Memory B cell (primary cell): ENCODE data around the gene OPRM1.
"Not testable (repeated sequence)": the region's sequence is repeated elsewhere in the genome, so short reads cannot be mapped to it uniquely, and the experiment has no call there.

ENCODE experiments used
- ATAC-seq: fragments of 150-1000 bp; cut with Tn5 transposase; 2 replicates; pipeline ENCODE4 v1.10.0; 2021; ENCODE audit warnings: low read depth, mild to moderate bottlenecking, moderate library complexity
- DNase-seq, 2 donors: peaks; one replicate each; pipeline ENCODE4 v3.0.0; 2022; ENCODE audit warnings: low spot score in 2 of 2
- H3K27ac Mint-ChIP-seq: one replicate; pipeline ENCODE4 v1.8.0; 2022; ENCODE audit warnings: mild to moderate bottlenecking, moderate library complexity, mixed read lengths
- H3K27me3 Mint-ChIP-seq: one replicate; pipeline ENCODE4 v1.8.0; 2022; ENCODE audit warnings: mixed read lengths
- H3K36me3 Mint-ChIP-seq: one replicate; pipeline ENCODE4 v1.8.0; 2022; ENCODE audit warnings: mild to moderate bottlenecking, mixed read lengths
- H3K4me1 Mint-ChIP-seq: one replicate; pipeline ENCODE4 v1.8.0; 2022; ENCODE audit warnings: mixed read lengths
- H3K4me3 Mint-ChIP-seq: one replicate; pipeline ENCODE4 v1.8.0; 2022; ENCODE audit warnings: mild to moderate bottlenecking, moderate library complexity, mixed read lengths
- H3K9me3 Mint-ChIP-seq: one replicate; pipeline ENCODE4 v1.8.0; 2022; ENCODE audit warnings: mixed read lengths

The OPRM1 gene

GRCh38 chr6:154143753-154144152 is 104.7 kb downstream of the OPRM1 start:
- no peaks in the 10 kb centered on the region for H3K9me3 Mint-ChIP-seq

DNA sequence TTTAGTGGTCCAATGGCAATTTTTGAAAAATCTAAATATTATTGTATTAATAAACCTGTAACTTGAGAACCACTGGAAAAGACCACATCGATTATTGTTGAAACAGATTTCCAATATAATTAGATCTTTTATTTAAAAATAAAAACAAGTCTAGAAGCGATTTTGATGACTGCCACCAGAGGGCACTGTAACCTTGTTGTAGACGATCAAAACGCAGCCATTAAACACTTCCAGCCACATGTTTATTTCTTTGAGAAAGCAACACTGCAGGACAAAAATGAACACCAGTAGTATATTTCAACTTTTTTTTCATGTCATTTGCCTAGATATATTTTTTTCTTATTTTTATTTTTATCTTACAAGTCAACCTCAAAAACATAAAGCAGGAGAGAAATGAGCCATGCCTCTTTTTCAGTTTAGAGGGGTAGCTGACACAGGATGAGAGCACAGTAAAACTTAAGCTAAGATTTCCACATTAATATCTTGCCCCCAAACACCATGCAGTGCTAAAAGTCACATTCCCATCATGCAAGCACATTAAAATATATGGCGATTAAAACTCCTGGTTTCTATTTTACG is 115.4 kb downstream of the OPRM1 start:
- Mint-ChIP-seq H3K4me3 (no peak overlapping the region), H3K36me3 (no peaks in the 10 kb centered on the region), H3K27ac (no peak overlapping the region), H3K9me3 (no peaks in the 10 kb centered on the region), H3K27me3 (peaks cover under 1% of the 10 kb centered on the region), H3K4me1 (peaks cover 17% of the 10 kb centered on the region)
- DNase-seq (peak; percentile 34 to 42), ATAC-seq (no peak)

More at GRCh38 chr6:154143753-154144152, 104.7 kb downstream of the OPRM1 start:
- Mint-ChIP-seq H3K27ac (no peak overlapping the region), H3K27me3 (peaks cover 7% of the 10 kb centered on the region), H3K36me3 (no peaks in the 10 kb centered on the region), H3K4me1 (no peaks in the 10 kb centered on the region), H3K4me3 (no peak overlapping the region)
- ATAC-seq (no peak), DNase-seq (no peak)

- no peaks in the 10 kb centered on the region for H3K36me3 Mint-ChIP-seq
- peak; percentile 19 to 26 for DNase-seq
- ATAC-seq = peak; percentile 89
- peak overlapping the region; percentile 78 for H3K4me3 Mint-ChIP-seq
- no peaks in the 10 kb centered on the region for H3K27me3 Mint-ChIP-seq
- H3K4me1 Mint-ChIP-seq = peaks cover 17% of the 10 kb centered on the region
- no peaks in the 10 kb centered on the region for H3K9me3 Mint-ChIP-seq
- H3K27ac Mint-ChIP-seq = peak overlapping the region; percentile 54
These were observed 117.3 kb downstream of the OPRM1 start for GRCh38 chr6:154156135-154156896.

GRCh38 chr6:154157082-154157481 is 118.0 kb downstream of the OPRM1 start:
- DNase-seq = no peak
- Mint-ChIP-seq H3K9me3 (no peaks in the 10 kb centered on the region), H3K27me3 (no peaks in the 10 kb centered on the region), H3K27ac (peak overlapping the region; percentile 54), H3K4me3 (peak overlapping the region; percentile 78), H3K36me3 (no peaks in the 10 kb centered on the region), H3K4me1 (peaks cover 17% of the 10 kb centered on the region)
- peak; percentile 53 for ATAC-seq

GRCh38 chr6:154157706-154158105 is 118.7 kb downstream of the OPRM1 start:
- Mint-ChIP-seq H3K27ac (peak overlapping the region; percentile 54), H3K27me3 (no peaks in the 10 kb centered on the region), H3K36me3 (no peaks in the 10 kb centered on the region), H3K4me1 (peaks cover 17% of the 10 kb centered on the region), H3K9me3 (no peaks in the 10 kb centered on the region), H3K4me3 (peak overlapping the region; percentile 78)
- ATAC-seq (no peak), DNase-seq (no peak)

DNA sequence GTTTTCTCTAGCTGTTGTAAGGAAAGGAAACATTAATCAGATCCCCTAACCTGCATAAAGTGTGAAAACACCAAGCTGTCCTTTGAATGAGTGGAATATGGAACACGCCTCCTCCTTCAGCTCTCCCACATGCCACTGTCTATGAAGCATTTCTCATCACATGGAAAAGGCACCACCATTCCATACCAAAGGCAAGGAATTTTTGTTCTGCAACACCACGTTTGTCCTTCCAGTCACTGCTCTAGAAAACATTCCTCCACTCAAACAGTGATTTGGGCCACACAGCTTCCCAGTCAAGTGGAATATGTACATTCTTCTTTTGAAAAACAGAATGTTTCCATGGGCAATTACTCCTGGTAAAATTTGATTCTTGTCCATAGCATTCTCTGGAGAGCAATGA is 120.1 kb downstream of the OPRM1 start:
- H3K27ac Mint-ChIP-seq = no peak overlapping the region
- no peak for ATAC-seq
- H3K4me1 Mint-ChIP-seq = peaks cover 17% of the 10 kb centered on the region
- no peaks in the 10 kb centered on the region for H3K27me3 Mint-ChIP-seq
- H3K9me3 Mint-ChIP-seq = no peaks in the 10 kb centered on the region
- H3K36me3 Mint-ChIP-seq = no peaks in the 10 kb centered on the region
- H3K4me3 Mint-ChIP-seq = no peak overlapping the region
- DNase-seq = no peak

DNA sequence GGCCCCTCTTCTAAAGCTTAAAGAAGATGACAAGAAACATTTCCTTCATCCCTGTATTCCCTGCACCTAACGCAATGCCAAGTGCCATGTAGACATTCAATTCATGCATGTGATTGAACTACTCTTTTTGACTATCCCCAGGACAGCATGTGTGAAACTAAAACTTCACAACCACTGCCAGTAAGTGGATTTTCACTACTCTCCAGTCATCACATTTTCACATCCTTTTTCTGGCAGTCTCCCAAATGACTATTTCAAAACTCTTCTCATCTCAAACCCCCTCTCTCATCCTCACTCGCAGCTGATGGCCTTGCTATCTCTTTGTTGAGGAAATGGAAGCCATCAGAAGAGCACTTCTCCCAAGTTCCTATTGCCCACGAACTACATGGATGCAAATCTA is 122.6 kb downstream of the OPRM1 start:
- H3K4me1 Mint-ChIP-seq = peaks cover 9% of the 10 kb centered on the region
- H3K27me3 Mint-ChIP-seq = peaks cover 2% of the 10 kb centered on the region
- peaks cover 3% of the 10 kb centered on the region for H3K9me3 Mint-ChIP-seq
- no peak overlapping the region for H3K27ac Mint-ChIP-seq
- no peak overlapping the region for H3K4me3 Mint-ChIP-seq
- DNase-seq = no peak
- no peak for ATAC-seq
- peaks cover 2% of the 10 kb centered on the region for H3K36me3 Mint-ChIP-seq

DNA sequence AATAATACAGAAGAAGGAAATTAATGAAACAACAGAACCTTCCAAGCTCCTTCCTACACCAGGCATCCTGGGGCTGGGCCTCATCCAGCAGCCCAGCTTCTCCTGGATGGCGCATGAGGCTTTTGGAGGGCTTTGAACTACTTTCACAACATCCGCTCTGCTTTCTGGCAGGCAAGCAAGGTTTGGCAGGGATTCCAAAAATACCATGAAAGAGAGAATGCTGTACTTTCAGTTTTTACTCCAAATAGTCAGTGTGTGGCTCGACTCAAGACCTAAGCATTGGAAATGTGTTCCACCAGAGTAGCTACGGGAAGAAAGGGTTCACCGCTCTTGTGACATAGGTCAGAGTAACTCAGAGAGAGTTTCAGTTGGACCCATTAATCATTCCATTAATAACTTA is 125.4 kb downstream of the OPRM1 start:
- Mint-ChIP-seq H3K27ac (no peak overlapping the region), H3K36me3 (peaks cover 2% of the 10 kb centered on the region), H3K4me1 (no peaks in the 10 kb centered on the region), H3K4me3 (no peak overlapping the region), H3K27me3 (peaks cover 4% of the 10 kb centered on the region), H3K9me3 (peaks cover 3% of the 10 kb centered on the region)
- ATAC-seq (no peak), DNase-seq (no peak)

GRCh38 chr6:154165478-154165877 is 126.4 kb downstream of the OPRM1 start:
- ATAC-seq (no peak), DNase-seq (no peak)
- Mint-ChIP-seq H3K27ac (no peak overlapping the region), H3K4me3 (no peak overlapping the region), H3K9me3 (peaks cover 3% of the 10 kb centered on the region), H3K36me3 (peaks cover 2% of the 10 kb centered on the region), H3K27me3 (peaks cover 4% of the 10 kb centered on the region), H3K4me1 (no peaks in the 10 kb centered on the region)

- H3K27me3 Mint-ChIP-seq = peaks cover 4% of the 10 kb centered on the region
- H3K9me3 Mint-ChIP-seq = peaks cover 3% of the 10 kb centered on the region
- H3K4me1 Mint-ChIP-seq = no peaks in the 10 kb centered on the region
- DNase-seq (no peak), ATAC-seq (no peak)
- no peak overlapping the region for H3K4me3 Mint-ChIP-seq
- no peak overlapping the region for H3K27ac Mint-ChIP-seq
- H3K36me3 Mint-ChIP-seq = peaks cover 2% of the 10 kb centered on the region
These were observed 127.1 kb downstream of the OPRM1 start for GRCh38 chr6:154166140-154166539.

DNA sequence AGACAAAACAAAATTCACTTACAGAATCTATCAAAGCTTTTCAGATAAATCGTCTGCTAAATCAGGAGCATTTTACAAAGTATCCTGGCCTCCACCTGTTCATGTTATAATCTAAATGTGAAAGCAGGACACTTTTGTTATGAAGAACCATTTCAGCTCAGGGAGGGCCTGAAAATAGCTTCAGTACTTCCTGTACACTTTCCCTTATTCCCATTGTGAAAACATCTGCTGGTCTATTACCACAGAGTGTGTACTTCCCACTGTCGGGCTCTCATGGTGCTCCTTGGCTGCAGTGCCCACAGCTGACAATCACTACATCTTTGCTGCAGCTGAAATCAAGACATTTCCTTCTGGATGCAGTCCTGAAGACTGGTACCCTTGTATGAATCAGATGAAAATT is 128.1 kb downstream of the OPRM1 start:
- no peak for ATAC-seq
- DNase-seq = no peak
- H3K27me3 Mint-ChIP-seq = peaks cover 4% of the 10 kb centered on the region
- no peak overlapping the region for H3K27ac Mint-ChIP-seq
- H3K4me3 Mint-ChIP-seq = no peak overlapping the region
- no peaks in the 10 kb centered on the region for H3K4me1 Mint-ChIP-seq
- H3K9me3 Mint-ChIP-seq = peaks cover 3% of the 10 kb centered on the region
- H3K36me3 Mint-ChIP-seq = peaks cover 2% of the 10 kb centered on the region

DNA sequence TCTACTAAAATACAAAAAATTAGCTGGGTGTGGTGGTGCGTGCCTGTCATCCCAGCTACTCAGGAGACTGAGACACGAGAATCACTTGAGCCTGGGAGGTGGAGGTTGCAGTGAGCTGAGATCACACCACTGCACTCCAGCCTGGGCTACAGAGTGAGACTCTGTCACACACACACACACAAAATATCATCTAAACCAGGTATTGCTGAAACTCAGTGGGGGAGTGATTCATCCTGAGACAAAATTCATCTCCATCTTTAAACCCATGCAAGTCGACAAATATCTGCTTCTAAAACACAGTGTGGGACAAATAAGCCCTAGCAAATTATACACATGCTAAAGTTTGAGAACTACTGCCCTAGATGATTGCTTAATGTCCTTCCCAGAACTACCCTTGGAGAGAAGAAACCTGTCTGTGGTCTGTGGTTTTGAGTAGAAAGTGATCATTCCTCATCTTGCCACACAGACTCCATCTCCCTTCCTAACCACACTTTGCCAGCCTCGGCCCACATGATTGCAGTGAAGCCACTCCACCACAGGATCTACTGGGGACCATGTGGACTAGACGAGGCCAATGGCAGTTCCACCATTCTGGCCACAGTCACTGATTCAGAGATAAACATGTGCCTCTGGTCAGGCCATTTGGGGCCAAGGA is 130.3 kb downstream of the OPRM1 start:
- H3K27me3 Mint-ChIP-seq = peaks cover 4% of the 10 kb centered on the region
- H3K4me1 Mint-ChIP-seq = no peaks in the 10 kb centered on the region
- no peak overlapping the region for H3K4me3 Mint-ChIP-seq
- ATAC-seq = no peak
- H3K27ac Mint-ChIP-seq = no peak overlapping the region
- peaks cover 3% of the 10 kb centered on the region for H3K9me3 Mint-ChIP-seq
- peaks cover 2% of the 10 kb centered on the region for H3K36me3 Mint-ChIP-seq
- no peak for DNase-seq

GRCh38 chr6:154170106-154170505 is 131.1 kb downstream of the OPRM1 start:
- H3K27me3 Mint-ChIP-seq = peaks cover 4% of the 10 kb centered on the region
- peaks cover 5% of the 10 kb centered on the region for H3K9me3 Mint-ChIP-seq
- H3K36me3 Mint-ChIP-seq = peaks cover 2% of the 10 kb centered on the region
- ATAC-seq = no peak
- H3K4me1 Mint-ChIP-seq = no peaks in the 10 kb centered on the region
- H3K4me3 Mint-ChIP-seq = no peak overlapping the region
- no peak overlapping the region for H3K27ac Mint-ChIP-seq
- DNase-seq = no peak

DNA sequence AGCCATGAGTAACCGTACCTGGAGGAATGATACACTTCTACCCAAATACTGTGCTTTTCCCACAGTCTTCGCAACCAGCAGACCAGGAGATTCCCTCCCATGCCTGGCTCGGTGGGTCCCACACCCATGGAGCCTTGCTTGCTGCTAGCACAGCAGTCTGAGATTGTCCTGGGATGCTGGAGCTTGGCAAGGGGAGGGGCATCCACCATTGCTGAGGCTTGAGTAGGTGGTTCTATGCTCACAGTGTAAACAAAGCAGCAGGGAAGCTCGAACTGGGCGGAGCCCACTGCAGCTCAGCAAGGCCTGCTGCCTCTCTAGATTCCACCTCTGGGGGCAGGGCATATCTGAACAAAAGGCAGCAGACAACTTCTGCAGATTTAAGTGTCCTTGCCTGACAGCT is 133.4 kb downstream of the OPRM1 start:
- H3K4me1 Mint-ChIP-seq, H3K9me3 Mint-ChIP-seq, H3K27ac Mint-ChIP-seq: not testable (repeated sequence)

More for the DNA sequence above, 133.4 kb downstream of the OPRM1 start:
- not testable (repeated sequence) for DNase-seq, ATAC-seq, H3K36me3 Mint-ChIP-seq, H3K4me3 Mint-ChIP-seq, H3K27me3 Mint-ChIP-seq
